Heart left ventricle (tissue), 16 donors: Measurements from ENCODE around the gene DAB1. TPM values are rescaled to one million over a fixed set of nuclear protein-coding genes. Genes with fewer than 3 reads are reported as not detected.

Source experiments
- ATAC-seq, 4 donors: fragments of 200-7000 bp; cut with Tn5 transposase; one replicate each; pipeline ENCODE4 v1.9.1; 2020 to 2022; ENCODE audit warnings: moderate library complexity in 4 of 4, mild to moderate bottlenecking in 3 of 4, moderate number of reproducible peaks in 1 of 4
- DNase-seq, 5 donors: peaks; one replicate each; pipeline ENCODE4 v3.0.0-alpha.2; 2020
- H3K27ac ChIP-seq, 12 donors: fragments of 200-600 bp; sonication (generic) in 4 of 12; one replicate each; pipeline versions ENCODE4 v1.5.0 to v1.8.0; 2016 to 2022; ENCODE audit warnings: mild to moderate bottlenecking in 2 of 12
- H3K27me3 ChIP-seq, 9 donors: fragments of 200-600 bp; sonication (generic) in 2 of 9; one replicate each; pipeline versions ENCODE4 v1.5.1 to v1.8.0; 2016 to 2022; ENCODE audit warnings: mild to moderate bottlenecking in 3 of 9
- H3K36me3 ChIP-seq, 9 donors: fragments of 200-600 bp; sonication (generic) in 2 of 9; one replicate each; pipeline versions ENCODE4 v1.5.0 to v1.8.0; 2018 to 2022; ENCODE audit warnings: mild to moderate bottlenecking in 2 of 9
- H3K4me1 ChIP-seq, 12 donors: fragments of 200-600 bp; sonication (generic) in 4 of 12; one replicate each; pipeline versions ENCODE4 v1.5.0 to v1.8.0; 2016 to 2022; ENCODE audit warnings: mild to moderate bottlenecking in 3 of 12
- H3K4me3 ChIP-seq, 12 donors: fragments of 200-600 bp; sonication (generic) in 4 of 12; one replicate each; pipeline versions ENCODE4 v1.5.0 to v1.8.0; 2017 to 2022; ENCODE audit warnings: mild to moderate bottlenecking in 9 of 12, moderate library complexity in 4 of 12
- H3K9me3 ChIP-seq, 12 donors: fragments of 200-600 bp; sonication (generic) in 4 of 12; one replicate each; pipeline versions ENCODE4 v1.5.0 to v1.8.0; 2016 to 2022; ENCODE audit warnings: mild to moderate bottlenecking in 1 of 12
- CTCF ChIP-seq, 12 donors: fragments of 200-600 bp; sonication (generic) in 4 of 12; IDR thresholded peaks; one replicate each; pipeline versions ENCODE4 v1.5.0 to v1.8.0; 2018 to 2022; ENCODE audit warnings: antibody characterized with exemption in 12 of 12, mild to moderate bottlenecking in 5 of 12
- POLR2A ChIP-seq, 2 donors: fragments of 450-650 bp; IDR thresholded peaks; one replicate each; pipeline ENCODE4 v1.6.1; 2017; ENCODE audit warnings: antibody characterized with exemption in 2 of 2, mild to moderate bottlenecking in 2 of 2, moderate library complexity in 2 of 2
- WGBS, 4 donors: extraction: QIAGEN DNeasy Blood & Tissue Kit in 2 of 4; methylation state at CpG; one replicate each; pipeline versions ENCODE4 v1.1.5 to v1.1.7; 2013 to 2018; 5-methylcytosine and 5-hydroxymethylcytosine counted together
- intact Hi-C, 10 donors: fragments of 100-400 bp; cut with DNase I; formaldehyde crosslinking; loops; one replicate each; pipeline versions ENCODE4 v1.11.1 to v1.14.2; 2022
- polyA plus RNA-seq, 2 donors: library from polyadenylated mRNA; stranded (reverse); fragments of 200-250 nt; gene quantifications; one replicate each; pipeline ENCODE4 v1.2.3, GENCODE V29; 2013
- total RNA-seq, 9 donors: library from RNA; depleted of rRNA in 2 of 9; stranded (reverse); fragments of >200 nt in 2 of 9; fragmentation: NEBNext Ultra II Directional in 3 of 9; extraction: Animal tissue kit (Norgen Biotek cat#: 25700) in 3 of 9; gene quantifications; one replicate each; pipeline versions ENCODE4 v1.1.0 to v1.2.4, GENCODE V29; 2016 to 2023
- donor health status: ischemic (EF 13 %, LVEDD 7.1; RV severe dilation, severe dysfunction).
- donor health status: healthy with polysubstance abuse.
- donor health status: DM: no; HTN: yes; CAD: no.
- donor health status: DM: no; HTN: no; CAD: no.
- donor health status: ischemic (EF 25% LVEDD 6.9; RV normal size, moderate dysfunction).
- donor health status: ischemic (EF 25% LVEDD 5.7; RV mildly dilated, moderate dysfunction).
- donor health status: healthy.
- donor health status: DM: yes; HTN: yes; CAD: no.
- donor health status: ischemic (EF 35%, LVEDD 5.7; RV mildly dilated, moderate dysfunction).
- donor health status: nonischemic (EF 11% LVEDD 7.7; RV severe dilation, severe dysfunction).
- donor health status: DM: yes; HTN: yes; CAD: no.
- donor health status: PGD.
- donor health status: ischemic (EF 29% LVEDD 5.4; RV normal size, mild dysfunction).
- donor health status: nonischemic (EF 23%, LVEDD 6.1; RV moderate dilation, normal function).

The DAB1 gene
- total and polyA plus RNA-seq, 11 donors: 0.26 to 28.8 (median 5.2) TPM

GRCh38 chr1:56985857-56986256 lies 438.0 kb downstream of the DAB1 start:
- no peaks in the 10 kb centered on the region for H3K9me3 ChIP-seq
- H3K27ac ChIP-seq: no peak overlapping the region
- no peaks in the 10 kb centered on the region for H3K36me3 ChIP-seq
- no peak overlapping the region for H3K4me3 ChIP-seq
- no peak for TF ChIP-seq CTCF (IDR thresholded peaks at IDR 0.05)
- no peak for TF ChIP-seq POLR2A (IDR thresholded peaks at IDR 0.05)
- no peak for DNase-seq
- intact Hi-C loops: no loop called here
- no peaks in the 10 kb centered on the region for H3K4me1 ChIP-seq
- no peak for ATAC-seq
- H3K27me3 ChIP-seq: no peaks in the 10 kb centered on the region
- 88 to 97% (median 92%) methylated on average over 2 of the region's 2 CpGs for WGBS, 4 donors

GRCh38 chr1:56983484-56983883 lies 440.4 kb downstream of the DAB1 start:
- Histone ChIP-seq H3K27me3 (no peaks in the 10 kb centered on the region), H3K36me3 (no peaks in the 10 kb centered on the region), H3K27ac (no peak overlapping the region), H3K4me3 (no peak overlapping the region), H3K4me1 (peaks cover 0 to 4% (median 0%) of the 10 kb centered on the region in 12 donors), H3K9me3 (no peaks in the 10 kb centered on the region)
- WGBS, 4 donors: 55 to 69% (median 65%) methylated on average over 6 of the region's 6 CpGs
- TF ChIP-seq POLR2A (IDR thresholded peaks at IDR 0.05) (no peak), CTCF (IDR thresholded peaks at IDR 0.05) (no peak)
- intact Hi-C loops: no loop called here
- no peak for ATAC-seq
- no peak for DNase-seq

DNA sequence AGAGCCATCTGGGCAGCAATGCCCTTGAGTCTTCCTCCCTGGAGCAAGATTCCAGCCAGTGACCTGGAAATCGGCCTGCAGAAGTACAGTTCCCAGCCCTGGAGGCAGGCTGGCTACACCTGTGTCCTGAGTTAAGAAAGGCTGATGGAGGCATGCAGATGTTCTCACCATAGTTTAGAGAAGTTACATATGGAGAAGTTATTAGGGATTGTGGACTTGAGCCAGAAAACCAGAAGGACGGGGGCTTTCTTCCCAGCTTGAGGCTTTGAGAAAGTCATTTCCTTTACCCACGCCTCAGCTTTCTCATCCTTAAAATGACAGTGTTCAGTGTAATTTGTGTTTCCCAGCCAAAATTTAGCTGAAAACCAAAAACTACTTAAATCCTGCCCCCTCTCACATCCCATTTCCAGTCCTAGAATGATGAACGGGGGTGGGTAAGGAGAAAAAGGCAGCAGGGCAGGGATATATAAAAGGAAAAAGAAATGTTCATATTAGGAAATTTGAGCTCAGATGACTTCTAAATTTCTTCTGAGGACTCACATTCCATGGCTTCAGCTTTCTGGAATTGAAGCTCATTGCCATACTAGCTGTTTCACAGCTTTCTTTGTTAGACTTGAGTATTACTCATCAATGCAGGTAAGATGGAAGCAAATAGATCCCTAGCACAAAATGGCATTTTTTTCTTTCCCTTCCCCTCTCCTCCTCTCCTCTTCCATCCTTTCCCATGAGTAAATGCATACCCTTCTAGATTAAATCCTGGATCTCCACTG lies 443.7 kb downstream of the DAB1 start:
- WGBS, 4 donors: 44 to 54% (median 48%) methylated on average over 4 of the region's 4 CpGs

More for the DNA sequence above, 443.7 kb downstream of the DAB1 start:
- H3K9me3 ChIP-seq: no peaks in the 10 kb centered on the region
- H3K27ac ChIP-seq: no peak overlapping the region
- intact Hi-C loops: loop anchor here in 2 of 10 donors (10.0 kb wide), 1 partner anchor 145 kb away; no protein-coding TSS in a partner anchor
- DNase-seq (no peak), ATAC-seq (no peak)
- TF ChIP-seq CTCF (IDR thresholded peaks at IDR 0.05): no peak
- TF ChIP-seq POLR2A (IDR thresholded peaks at IDR 0.05): no peak
- H3K27me3 ChIP-seq: no peaks in the 10 kb centered on the region
- peaks cover 0 to 4% (median 0%) of the 10 kb centered on the region in 12 donors for H3K4me1 ChIP-seq
- no peak overlapping the region for H3K4me3 ChIP-seq
- H3K36me3 ChIP-seq: no peaks in the 10 kb centered on the region
